Heart right ventricle (tissue), 16 donors: ENCODE results near the gene GPR89A. TPM values are rescaled to one million over a fixed set of nuclear protein-coding genes. Genes with fewer than 3 reads are reported as not detected.
"Not testable (repeated sequence)": the region's sequence is repeated elsewhere in the genome, so short reads cannot be mapped to it uniquely, and the experiment has no call there.

Experiments
- ATAC-seq, 8 donors: fragments of 200-7000 bp; cut with Tn5 transposase; one replicate each; pipeline ENCODE4 v1.9.1; 2020; ENCODE audit warnings: mild to moderate bottlenecking in 8 of 8, moderate library complexity in 8 of 8, moderate number of reproducible peaks in 1 of 8
- DNase-seq, 2 donors: peaks; one replicate each; pipeline ENCODE4 v3.0.0-alpha.2; 2020
- H3K27ac ChIP-seq, 10 donors: fragments of 200-600 bp; sonication (generic) in 2 of 10; one replicate each; pipeline versions ENCODE4 v1.5.0 to v1.8.0; 2020 to 2022; ENCODE audit warnings: mild to moderate bottlenecking in 3 of 10
- H3K27me3 ChIP-seq, 7 donors: fragments of 200-600 bp; one replicate each; pipeline ENCODE4 v1.8.0; 2021 to 2022; ENCODE audit warnings: mild to moderate bottlenecking in 2 of 7
- H3K36me3 ChIP-seq, 9 donors: fragments of 200-600 bp; sonication (generic) in 1 of 9; one replicate each; pipeline versions ENCODE4 v1.5.0 to v1.8.0; 2020 to 2022; ENCODE audit warnings: mild to moderate bottlenecking in 2 of 9
- H3K4me1 ChIP-seq, 9 donors: fragments of 200-600 bp; sonication (generic) in 1 of 9; one replicate each; pipeline versions ENCODE4 v1.5.0 to v1.8.0; 2020 to 2022; ENCODE audit warnings: mild to moderate bottlenecking in 4 of 9
- H3K4me3 ChIP-seq, 10 donors: fragments of 200-600 bp; sonication (generic) in 2 of 10; one replicate each; pipeline versions ENCODE4 v1.5.0 to v1.8.0; 2020 to 2022; ENCODE audit warnings: mild to moderate bottlenecking in 7 of 10, moderate library complexity in 2 of 10
- H3K9me3 ChIP-seq, 11 donors: fragments of 200-600 bp in 10 of 11; sonication (generic) in 2 of 11; one replicate each; pipeline versions ENCODE4 v1.5.0 to v1.8.0; 2013 to 2022; ENCODE audit warnings: mild to moderate bottlenecking in 2 of 11, control low read depth in 1 of 11, moderate library complexity in 1 of 11
- WGBS, 2 donors: extraction: QIAGEN DNeasy Blood & Tissue Kit; methylation state at CpG; one replicate each; pipeline ENCODE4 v1.1.7; 2013; ENCODE audit warnings: inconsistent platforms in 1 of 2; 5-methylcytosine and 5-hydroxymethylcytosine counted together
- intact Hi-C, 10 donors: fragments of 100-400 bp; cut with DNase I; formaldehyde crosslinking; loops; one replicate each; pipeline versions ENCODE4 v1.11.1 to v1.14.2; 2022
- polyA plus RNA-seq, 2 donors: library from polyadenylated mRNA; stranded (reverse); fragments of 200-250 nt; gene quantifications; one replicate each; pipeline ENCODE4 v1.2.3, GENCODE V29; 2013
- total RNA-seq, 10 donors: library from RNA; stranded (reverse); fragmentation: NEBNext Ultra II Directional in 3 of 10; extraction: Animal tissue kit (Norgen Biotek cat#: 25700) in 3 of 10; gene quantifications; one replicate each; pipeline versions ENCODE4 v1.2.1 to v1.2.4, GENCODE V29; 2021 to 2023
- TF ChIP-seq, protein P1 (sequence below), 9 donors: fragments of 200-600 bp; sonication (generic) in 2 of 9; IDR thresholded peaks; one replicate each; pipeline versions ENCODE4 v1.5.0 to v1.8.0; 2021 to 2022; ENCODE audit warnings: antibody characterized with exemption in 9 of 9, mild to moderate bottlenecking in 5 of 9, moderate library complexity in 1 of 9
- donor health status: Arrhythmogenic right ventricular cardiomyopathy.
- donor health status: ischemic (EF 13 %, LVEDD 7.1; RV severe dilation, severe dysfunction).
- donor health status: healthy with polysubstance abuse.
- donor health status: DM: no; HTN: yes; CAD: no.
- donor health status: DM: no; HTN: no; CAD: no.
- donor health status: ischemic (EF 25% LVEDD 6.9; RV normal size, moderate dysfunction).
- donor health status: ischemic (EF 25% LVEDD 5.7; RV mildly dilated, moderate dysfunction).
- donor health status: healthy.
- donor health status: DM: yes; HTN: yes; CAD: no.
- donor health status: Ischemic cardiomyopathy.
- donor health status: ischemic (EF 35%, LVEDD 5.7; RV mildly dilated, moderate dysfunction).
- donor health status: nonischemic (EF 11% LVEDD 7.7; RV severe dilation, severe dysfunction).
- donor health status: DM: yes; HTN: yes; CAD: no.
- donor health status: PGD.
- donor health status: ischemic (EF 29% LVEDD 5.4; RV normal size, mild dysfunction).
- donor health status: nonischemic (EF 23%, LVEDD 6.1; RV moderate dilation, normal function).

The GPR89A gene
- total and polyA plus RNA-seq, 12 donors = 6.9 to 14.5 (median 9.3) TPM

DNA sequence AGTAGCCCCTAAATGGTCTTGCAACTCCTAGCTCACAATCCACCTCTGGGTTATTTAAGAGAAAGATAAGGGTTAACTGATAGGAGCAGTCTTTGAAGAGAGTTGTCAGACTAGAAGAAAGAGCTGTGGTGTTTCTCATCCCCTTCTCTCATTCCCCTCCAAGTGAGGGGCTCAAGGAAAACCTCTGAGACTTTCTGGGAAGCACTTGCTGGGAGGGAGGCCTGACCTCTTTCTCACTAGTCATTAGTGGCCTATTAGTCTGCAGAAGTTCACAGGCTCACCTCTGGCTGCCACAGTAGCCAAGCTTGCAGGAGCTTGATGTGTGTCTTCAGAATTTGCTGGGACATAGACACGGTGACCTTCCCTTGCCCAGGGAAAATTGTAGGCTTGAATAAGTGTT lies 6.2 kb upstream of the GPR89A start:
- ATAC-seq (no peak), DNase-seq (no peak)
- intact Hi-C loops = no loop called here
- Histone ChIP-seq H3K36me3 (no peaks in the 10 kb centered on the region), H3K27ac (no peak overlapping the region), H3K4me1 (no peaks in the 10 kb centered on the region), H3K27me3 (peaks cover 0 to 17% (median 0%) of the 10 kb centered on the region in 7 donors), H3K9me3 (no peaks in the 10 kb centered on the region), H3K4me3 (no peak overlapping the region)
- TF ChIP-seq, protein P1, sequence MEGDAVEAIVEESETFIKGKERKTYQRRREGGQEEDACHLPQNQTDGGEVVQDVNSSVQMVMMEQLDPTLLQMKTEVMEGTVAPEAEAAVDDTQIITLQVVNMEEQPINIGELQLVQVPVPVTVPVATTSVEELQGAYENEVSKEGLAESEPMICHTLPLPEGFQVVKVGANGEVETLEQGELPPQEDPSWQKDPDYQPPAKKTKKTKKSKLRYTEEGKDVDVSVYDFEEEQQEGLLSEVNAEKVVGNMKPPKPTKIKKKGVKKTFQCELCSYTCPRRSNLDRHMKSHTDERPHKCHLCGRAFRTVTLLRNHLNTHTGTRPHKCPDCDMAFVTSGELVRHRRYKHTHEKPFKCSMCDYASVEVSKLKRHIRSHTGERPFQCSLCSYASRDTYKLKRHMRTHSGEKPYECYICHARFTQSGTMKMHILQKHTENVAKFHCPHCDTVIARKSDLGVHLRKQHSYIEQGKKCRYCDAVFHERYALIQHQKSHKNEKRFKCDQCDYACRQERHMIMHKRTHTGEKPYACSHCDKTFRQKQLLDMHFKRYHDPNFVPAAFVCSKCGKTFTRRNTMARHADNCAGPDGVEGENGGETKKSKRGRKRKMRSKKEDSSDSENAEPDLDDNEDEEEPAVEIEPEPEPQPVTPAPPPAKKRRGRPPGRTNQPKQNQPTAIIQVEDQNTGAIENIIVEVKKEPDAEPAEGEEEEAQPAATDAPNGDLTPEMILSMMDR (IDR thresholded peaks at IDR 0.05) = no peak
- WGBS, 2 donors = 43 to 51% methylated on average over 1 of the region's 1 CpG

DNA sequence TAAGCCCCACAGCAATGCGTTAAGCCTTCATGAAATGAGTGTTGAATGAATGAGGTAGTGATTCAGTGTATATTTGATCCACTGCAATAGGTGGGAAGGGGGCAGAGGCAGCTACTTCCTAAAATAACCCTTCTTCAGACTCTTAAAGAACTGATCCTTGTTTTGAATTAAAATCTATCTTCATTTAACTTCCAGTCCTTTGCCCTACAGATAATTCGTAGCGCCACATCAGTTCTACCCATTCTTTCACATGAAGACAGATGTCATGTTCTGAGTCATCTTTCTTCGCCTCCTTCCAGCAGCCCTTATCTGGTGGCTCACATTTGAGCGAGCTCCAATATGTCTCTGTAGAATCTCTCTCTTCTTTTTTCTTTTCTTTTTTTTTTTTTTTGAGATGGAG lies 948 bp upstream of the GPR89A start:
- H3K9me3 ChIP-seq, H3K27ac ChIP-seq, intact Hi-C loops, DNase-seq, H3K36me3 ChIP-seq, H3K27me3 ChIP-seq, ATAC-seq, H3K4me3 ChIP-seq: not testable (repeated sequence)
- WGBS, 2 donors = 90 to 91% methylated on average over 4 to 5 of the region's 5 CpGs
- H3K4me1 ChIP-seq = peaks cover 0 to 11% (median 8%) of the 10 kb centered on the region in 9 donors

DNA sequence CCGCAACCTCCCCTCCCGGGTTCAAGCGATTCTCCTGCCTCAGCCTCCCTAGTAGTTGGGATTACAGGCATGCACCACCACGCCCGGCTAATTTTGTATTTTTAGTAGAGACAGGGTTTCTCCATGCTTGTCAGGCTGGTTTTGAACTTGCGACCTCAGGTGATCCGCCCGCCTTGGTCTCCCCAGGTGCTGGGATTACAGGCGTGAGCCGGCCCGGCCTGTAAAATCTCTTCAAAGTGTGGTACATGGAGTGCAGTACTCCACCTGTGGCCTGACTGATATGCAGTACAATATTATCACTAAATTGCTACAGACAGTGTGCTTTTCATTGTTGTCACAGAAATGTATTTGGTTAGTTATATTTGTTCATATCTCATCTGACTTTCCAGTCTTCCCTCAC lies 499 bp upstream of the GPR89A start:
- DNase-seq, H3K27ac ChIP-seq, H3K36me3 ChIP-seq, H3K9me3 ChIP-seq, H3K4me3 ChIP-seq, H3K27me3 ChIP-seq, intact Hi-C loops: not testable (repeated sequence)
- peak in 1 of 8 donors; percentile 2 for ATAC-seq
- WGBS, 2 donors = 95 to 100% methylated on average over 3 to 4 of the region's 11 CpGs
- peaks cover 0 to 11% (median 8%) of the 10 kb centered on the region in 9 donors for H3K4me1 ChIP-seq

DNA sequence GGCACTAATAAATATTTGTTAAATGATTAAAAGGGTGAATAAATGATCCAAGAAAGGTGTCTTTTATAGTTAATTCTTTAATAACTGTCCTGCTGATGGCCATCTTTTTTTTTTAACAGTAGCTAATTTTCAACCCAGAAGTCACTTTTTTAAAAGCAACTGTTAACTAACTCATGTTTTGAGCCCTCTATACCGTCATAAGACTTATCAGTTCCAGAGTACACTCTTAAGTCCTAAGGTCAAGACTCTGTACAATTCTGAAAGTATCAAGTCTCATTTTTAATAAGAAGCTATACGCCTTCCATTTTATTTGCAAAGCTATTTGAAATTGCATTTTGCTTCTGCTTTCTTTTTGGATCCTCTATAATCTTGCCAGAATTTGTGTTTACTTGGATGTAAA lies 3.0 kb downstream of the GPR89A start:
- 81 to 83% methylated on average over 2 of the region's 2 CpGs for WGBS, 2 donors

DNA sequence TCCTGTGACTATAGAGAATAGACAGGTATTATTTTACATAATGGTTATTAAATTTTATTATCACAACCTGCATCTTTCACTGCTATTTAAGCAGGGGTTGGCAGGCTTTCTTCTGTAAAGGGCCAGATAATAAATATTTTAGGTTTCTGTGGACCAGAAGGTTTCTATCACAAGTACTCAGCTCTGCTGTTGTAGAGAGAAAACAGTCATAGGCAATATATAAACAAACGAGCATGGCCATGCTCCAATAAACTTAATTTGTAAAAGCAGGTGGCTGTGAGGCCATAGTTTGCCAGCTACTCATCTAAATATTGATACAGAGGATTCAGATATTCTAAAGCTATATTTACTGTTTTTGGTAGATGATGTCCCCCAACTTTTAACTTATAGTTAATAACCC lies 12.3 kb downstream of the GPR89A start:
- H3K4me1 ChIP-seq, ATAC-seq, intact Hi-C loops, H3K9me3 ChIP-seq, H3K4me3 ChIP-seq, H3K27ac ChIP-seq, H3K27me3 ChIP-seq, DNase-seq: not testable (repeated sequence)
- H3K36me3 ChIP-seq = peaks cover 0 to 15% (median 0%) of the 10 kb centered on the region in 9 donors
- WGBS, 2 donors = 58 to 75% methylated on average over 1 of the region's 1 CpG

More for the DNA sequence above, 3.0 kb downstream of the GPR89A start:
- H3K4me3 ChIP-seq, intact Hi-C loops, ATAC-seq, H3K9me3 ChIP-seq, H3K36me3 ChIP-seq, H3K27me3 ChIP-seq, H3K27ac ChIP-seq, DNase-seq: not testable (repeated sequence)
- H3K4me1 ChIP-seq = peaks cover 0 to 11% (median 8%) of the 10 kb centered on the region in 9 donors

DNA sequence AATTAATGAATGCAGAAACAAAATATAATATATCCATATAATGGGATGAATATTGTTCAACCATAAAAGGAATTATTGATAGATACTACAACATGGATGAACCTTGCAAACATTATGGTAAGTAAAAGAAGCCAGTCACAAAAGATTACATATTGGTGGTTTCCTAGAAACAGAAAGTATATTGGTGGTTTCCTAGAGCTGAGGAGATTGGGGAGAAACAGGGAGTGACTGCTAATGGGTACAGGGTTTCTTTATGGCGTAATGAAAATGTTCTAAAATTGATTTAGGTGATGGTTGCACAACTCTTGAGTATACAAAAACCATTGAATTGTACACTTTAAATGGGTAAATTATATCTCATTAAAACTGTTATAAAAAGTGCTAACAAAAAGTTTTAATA lies 14.4 kb downstream of the GPR89A start:
- H3K4me1 ChIP-seq, ATAC-seq, H3K27me3 ChIP-seq, H3K27ac ChIP-seq, H3K4me3 ChIP-seq, DNase-seq, H3K9me3 ChIP-seq, intact Hi-C loops: not testable (repeated sequence)
- no CpG with 5 or more reads among the region's 1 CpG for WGBS, 2 donors
- H3K36me3 ChIP-seq = peaks cover 0 to 17% (median 0%) of the 10 kb centered on the region in 9 donors

DNA sequence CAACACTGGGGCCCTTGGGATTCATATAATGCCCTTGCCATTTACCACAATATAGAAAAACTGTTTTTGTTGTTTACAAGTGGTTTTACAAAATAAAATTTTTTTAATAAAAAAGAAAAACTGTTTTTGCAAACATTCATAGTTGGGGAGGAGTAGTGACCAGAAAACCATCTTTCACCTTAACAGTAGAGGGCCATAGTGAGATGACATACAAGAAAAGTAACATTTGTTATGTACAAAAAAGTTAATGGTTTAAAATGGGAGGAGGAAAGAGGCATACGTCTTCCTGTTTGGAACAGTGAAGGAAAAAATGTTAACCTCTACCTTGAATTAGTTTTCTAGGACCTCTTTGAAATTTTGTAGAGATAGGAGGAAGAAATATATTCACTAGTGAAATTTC lies 28.4 kb downstream of the GPR89A start:
- H3K4me3 ChIP-seq, intact Hi-C loops, ATAC-seq, DNase-seq, H3K4me1 ChIP-seq, H3K36me3 ChIP-seq, H3K27me3 ChIP-seq, H3K9me3 ChIP-seq, H3K27ac ChIP-seq: not testable (repeated sequence)
- 67 to 89% methylated on average over 1 of the region's 1 CpG for WGBS, 2 donors

DNA sequence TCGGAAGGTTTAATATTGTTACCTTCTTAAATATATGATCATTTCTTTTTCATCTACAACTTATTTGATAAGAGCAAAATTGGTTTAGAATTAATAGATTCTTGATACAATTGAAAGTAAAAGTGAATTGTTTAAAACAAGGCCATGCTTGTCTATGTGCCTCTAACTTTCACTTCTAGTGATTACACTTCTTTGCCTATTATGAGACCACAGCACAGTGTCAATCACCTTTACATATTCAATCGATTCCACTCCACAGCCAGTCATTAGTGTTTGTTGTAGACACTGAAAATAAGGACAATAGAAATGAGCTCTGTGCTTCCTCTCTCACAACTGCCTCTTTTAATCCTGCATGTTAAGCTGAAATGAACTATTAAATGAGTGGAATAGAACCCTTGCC lies 34.1 kb downstream of the GPR89A start:
- DNase-seq, ATAC-seq, H3K4me3 ChIP-seq, H3K27me3 ChIP-seq, H3K36me3 ChIP-seq, H3K27ac ChIP-seq, H3K4me1 ChIP-seq, intact Hi-C loops, H3K9me3 ChIP-seq: not testable (repeated sequence)
- WGBS, 2 donors = 92 to 96% methylated on average over 1 of the region's 2 CpGs

DNA sequence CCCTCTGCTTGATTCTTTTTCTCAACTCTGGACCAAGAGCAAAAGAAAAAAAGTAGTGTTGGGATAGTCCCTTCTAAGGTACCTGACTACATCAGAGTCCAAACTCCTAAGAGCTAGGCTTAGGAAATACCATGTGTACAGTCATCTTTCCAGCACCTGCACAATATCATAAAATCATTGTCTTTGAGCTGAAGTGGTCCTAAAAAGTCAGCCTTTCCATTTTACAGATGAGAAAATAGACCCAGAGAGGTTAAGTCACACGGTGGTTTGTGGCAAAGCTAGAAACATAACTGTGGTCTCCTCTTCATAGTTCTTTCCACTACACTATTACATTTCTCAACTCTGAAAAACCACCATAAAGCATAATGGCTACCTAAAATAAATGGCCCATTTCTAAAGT lies 36.2 kb downstream of the GPR89A start:
- H3K27ac ChIP-seq, H3K27me3 ChIP-seq, DNase-seq, ATAC-seq, H3K9me3 ChIP-seq, H3K4me3 ChIP-seq, intact Hi-C loops, H3K4me1 ChIP-seq: not testable (repeated sequence)
- WGBS, 2 donors = no CpG with 5 or more reads among the region's 1 CpG
- H3K36me3 ChIP-seq = peaks cover 0 to 13% (median 0%) of the 10 kb centered on the region in 9 donors

DNA sequence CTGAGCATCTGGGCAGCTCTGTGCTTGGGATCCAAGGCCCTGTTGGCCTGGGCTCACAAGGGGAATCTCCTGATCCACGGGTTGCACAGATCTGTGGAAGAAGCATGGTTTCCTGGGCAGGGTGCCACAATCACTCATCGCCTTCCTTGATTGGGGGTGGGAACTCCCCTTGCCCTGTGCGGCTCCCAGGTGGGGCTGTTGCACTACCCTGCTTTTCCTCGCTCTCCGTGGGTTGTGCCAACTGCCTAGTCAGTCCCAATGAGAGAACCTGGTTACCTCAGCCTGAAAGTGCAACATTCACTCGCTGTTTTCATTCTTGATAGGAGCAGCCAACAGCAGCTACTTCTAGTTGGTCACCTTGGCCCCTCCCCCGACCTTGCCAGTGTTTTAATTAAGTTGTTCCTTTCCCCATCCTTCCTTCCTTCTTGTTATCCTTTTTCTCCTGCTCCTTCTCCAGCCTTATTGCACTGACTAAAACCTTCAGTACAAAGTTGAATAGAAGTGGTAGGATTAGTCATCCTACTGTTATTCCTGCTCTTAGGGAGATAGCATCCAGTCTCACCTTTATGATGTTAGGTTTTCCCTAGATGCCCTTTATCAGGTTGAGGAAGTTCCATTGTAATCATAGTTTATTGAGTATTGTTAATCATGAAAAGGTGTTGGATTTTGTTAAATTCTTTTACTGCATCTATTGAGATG lies 48.6 kb downstream of the GPR89A start:
- H3K36me3 ChIP-seq, H3K27ac ChIP-seq, H3K4me1 ChIP-seq, intact Hi-C loops, H3K27me3 ChIP-seq, H3K4me3 ChIP-seq, H3K9me3 ChIP-seq: not testable (repeated sequence)
- WGBS, 2 donors = 59 to 77% methylated on average over 4 to 5 of the region's 7 CpGs
- ATAC-seq = peak; percentile 25 to 96 (median 91)
- DNase-seq = peak; percentile 7 to 15

DNA sequence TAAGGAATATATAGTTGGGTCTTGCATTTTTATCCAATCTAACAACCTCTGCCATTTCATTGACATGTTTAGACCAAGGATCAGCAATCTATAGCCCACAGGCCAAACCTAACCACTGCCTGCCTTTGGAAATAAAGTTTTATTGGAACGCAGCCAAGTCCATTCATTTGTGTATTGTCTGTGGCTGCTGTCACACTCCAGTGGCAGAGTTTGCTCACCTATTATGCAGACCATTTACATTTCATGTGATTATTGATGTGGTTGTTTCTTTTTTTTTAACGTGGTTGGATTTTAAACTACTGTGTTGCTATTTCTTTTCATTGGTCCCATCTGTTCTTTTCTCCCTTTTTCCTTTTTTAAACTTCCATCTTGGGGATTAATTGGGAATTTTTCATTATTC lies 54.7 kb downstream of the GPR89A start:
- H3K4me1 ChIP-seq, ATAC-seq, H3K4me3 ChIP-seq, intact Hi-C loops, H3K27ac ChIP-seq, DNase-seq, H3K9me3 ChIP-seq, H3K27me3 ChIP-seq: not testable (repeated sequence)
- 78 to 86% methylated on average over 2 of the region's 2 CpGs for WGBS, 2 donors
- peaks cover 0 to 15% (median 5%) of the 10 kb centered on the region in 9 donors for H3K36me3 ChIP-seq
